ENCODE data around the gene GTF3C5. TPM values are rescaled to one million over a fixed set of nuclear protein-coding genes. Genes with fewer than 3 reads are reported as not detected.
A peak's percentile ranks its signal among the peaks of the same experiment; 100 is the strongest.

GTF3C5 gene
- total and polyA plus RNA-seq, 2 of the 4 experiments (the other 2 are of a cell fraction): 49.1 to 52.3 TPM

- H2AK9ac ChIP-seq (replicated peaks; ENCODE audit: low read depth, low read length, poor library complexity): peak overlapping the region; percentile 72
- ATAC-seq (ENCODE audit: low read depth) (no peak), DNase-seq (no peak)
- no peaks in the 10 kb centered on the region; the same call in 1 of the 2 replicates for H3K4me1 ChIP-seq (ENCODE audit: control insufficient read depth, insufficient read depth, low read length)
- peaks cover 3 to 15% of the 10 kb centered on the region in 2 experiments; a peak in 3 of 4 replicates for H3K79me1 ChIP-seq (ENCODE audit: low read depth in 1 of 2, low read length in 2 of 2)
- no peak overlapping the region for H2BK5ac ChIP-seq (ENCODE audit: low read depth, low read length, poor library complexity, severe bottlenecking)
- H3K4me3 ChIP-seq (ENCODE audit: insufficient read depth, low read depth, low read length): no peak overlapping the region
- H4K91ac ChIP-seq (ENCODE audit: insufficient read depth, low read depth, low read length): no peak overlapping the region
- BruUV-seq (replicated peaks): no TSS peak
- no peak overlapping the region for H3K14ac ChIP-seq (replicated peaks; ENCODE audit: low read depth, low read length)
- no peaks in the 10 kb centered on the region for H3K27me3 ChIP-seq (ENCODE audit: control insufficient read depth, insufficient read depth, low read length)
- H2BK15ac ChIP-seq (ENCODE audit: low read depth, low read length): no peak overlapping the region
- dilution Hi-C loops (cut with HindIII; ENCODE audit: low sequenced_read_pairs, unreplicated experiment) (no loop called here), intact Hi-C loops (cut with micrococcal nuclease) (no loop called here), in situ Hi-C loops (cut with MboI; ENCODE audit: low sequenced_read_pairs) (no loop called here)
- H3K27ac ChIP-seq (ENCODE audit: insufficient read depth, low read length): no peak overlapping the region
- H3K9ac ChIP-seq (ENCODE audit: low read depth, low read length): no peak overlapping the region
- no peak overlapping the region for H3K18ac ChIP-seq (ENCODE audit: low read depth, low read length)
- H4K5ac ChIP-seq (ENCODE audit: low read depth, low read length): no peak overlapping the region
- ChIA-PET CTCF (no interaction called here), POLR2A (ENCODE audit: unreplicated experiment) (interaction anchor here (0.6 kb wide), 1 partner anchor 19 kb away, joined by 3 read pairs; no protein-coding TSS in a partner anchor)
- no peaks in the 10 kb centered on the region for H3K9me1 ChIP-seq (ENCODE audit: insufficient read depth, low read length)
- no peak overlapping the region for H4K8ac ChIP-seq (ENCODE audit: low read depth in 2 of 2, low read length in 2 of 2)
- H2AK5ac ChIP-seq (ENCODE audit: low read depth, low read length): no peak overlapping the region
- no peaks in the 10 kb centered on the region for H3K9me3 ChIP-seq (ENCODE audit: control insufficient read depth, insufficient read depth, low read length)
- no peak overlapping the region for H3K56ac ChIP-seq (ENCODE audit: extremely low read depth, insufficient read depth, low read length)
- H3K4ac ChIP-seq (ENCODE audit: low read depth, low read length): no peak overlapping the region
- no peak overlapping the region for H2BK20ac ChIP-seq (ENCODE audit: low read depth, low read length)
- no peak overlapping the region for H3K4me2 ChIP-seq (ENCODE audit: low read depth, low read length)
- peaks cover 61% of the 10 kb centered on the region for H3K36me3 ChIP-seq (ENCODE audit: control insufficient read depth, insufficient read depth, low read length)
- H3K23ac ChIP-seq (ENCODE audit: low read depth, low read length): no peak overlapping the region
- H2BK120ac ChIP-seq (ENCODE audit: low read depth, low read length): no peak overlapping the region
- no peak for TF ChIP-seq CTCF (conservative IDR thresholded peaks at IDR 0.05; ENCODE audit: low read depth, low read length)
- TF ChIP-seq ELK1 (IDR thresholded peaks at IDR 0.05; ENCODE audit: borderline replicate concordance, low read depth, low read length): no peak
- TF ChIP-seq FOS (IDR thresholded peaks at IDR 0.05; ENCODE audit: low read depth, low read length): no peak
- no peak for TF ChIP-seq RAD21 (IDR thresholded peaks at IDR 0.05; ENCODE audit: low read length)
- no peak for TF ChIP-seq CHD1 (IDR thresholded peaks at IDR 0.05; ENCODE audit: low read depth, low read length)
- TF ChIP-seq NFE2L2 (IDR thresholded peaks at IDR 0.05; ENCODE audit: low read depth, low read length): no peak
- TF ChIP-seq BHLHE40 (IDR thresholded peaks at IDR 0.05; ENCODE audit: low read depth, low read length): no peak
- peak overlapping the region; percentile 21 for H2AFZ ChIP-seq (replicated peaks; ENCODE audit: low read length, poor library complexity)
- 89% methylated on average over 3 of the region's 9 CpGs; no CpG with 5 or more reads in 1 of the 2 experiments for WGBS, 2 experiments (ENCODE audit: extremely low coverage in 2 of 2, insufficient read length in 1 of 2)
- H4K20me1 ChIP-seq (ENCODE audit: insufficient read depth, low read length): peaks cover 8% of the 10 kb centered on the region
Observed at GRCh38 chr9:133051966-133052539, 21.3 kb downstream of the GTF3C5 start.
